HG02840 (cell line): ENCODE measurements around the gene NAA10.

Experiments
- ATAC-seq: cut with Tn5 transposase; IDR thresholded peaks from one replicate; pipeline ENCODE4 v1.9.1; 2021; ENCODE audit warnings: mild to moderate bottlenecking, moderate library complexity, moderate number of reproducible peaks; ENCODE audit not compliant: unreplicated experiment, low FRiP score

NAA10 gene

GRCh38 chrX:153885968-153886903 lies 48.6 kb downstream of the NAA10 start, which contains the start of gene L1CAM:
L1CAM (minus strand) TSS chrX:153886173; CDS start chrX:153875836, 10,337 bp downstream.
- no peak for ATAC-seq

DNA sequence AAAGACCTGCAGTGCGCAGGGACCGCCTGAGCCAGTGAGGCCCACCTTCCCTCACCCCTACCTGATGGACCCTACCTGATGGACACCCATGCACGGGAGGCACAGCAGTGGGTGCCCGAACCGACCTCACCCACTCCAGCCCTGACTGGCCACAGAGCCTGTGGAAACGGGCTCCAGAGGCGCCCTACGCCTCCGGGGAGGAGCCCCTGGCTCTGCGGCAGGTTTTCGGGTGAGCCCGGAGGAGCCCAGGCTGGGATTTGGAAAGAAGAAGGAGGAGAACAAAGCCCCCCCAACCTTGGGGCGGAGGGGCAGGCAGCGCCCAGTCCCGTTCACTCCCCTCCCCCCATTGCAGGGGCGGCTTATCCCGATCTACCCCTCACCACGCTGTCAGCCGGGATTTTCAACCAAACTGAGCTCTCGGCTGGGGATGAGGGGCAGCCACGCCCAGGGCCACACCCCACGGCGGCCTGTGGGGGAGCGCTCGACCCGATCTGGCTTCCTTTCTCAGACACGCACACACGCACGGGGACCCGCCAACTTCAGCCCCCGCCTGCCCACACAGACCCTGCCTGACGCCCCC lies 49.5 kb downstream of the NAA10 start:
- no peak for ATAC-seq

DNA sequence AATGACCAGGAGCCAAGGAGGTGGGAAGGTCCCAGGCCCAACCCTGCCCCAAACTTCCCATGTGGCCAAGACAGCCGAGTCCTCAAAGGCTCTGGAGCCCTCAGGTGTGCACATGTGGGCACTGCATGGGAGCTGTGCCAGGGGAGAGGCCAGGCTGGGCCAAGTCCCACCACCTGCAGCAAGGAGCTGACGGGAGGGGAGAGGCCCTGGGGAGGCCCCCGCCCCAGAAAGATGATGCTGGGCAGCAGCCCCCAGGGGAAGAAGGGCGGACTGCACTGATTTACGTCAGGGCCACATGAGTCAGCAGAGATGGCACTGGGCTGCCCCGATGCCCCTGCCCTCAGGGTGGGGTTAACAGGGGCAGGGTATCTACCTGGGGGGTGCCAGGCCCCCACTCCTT lies 50.2 kb downstream of the NAA10 start:
- no peak for ATAC-seq

DNA sequence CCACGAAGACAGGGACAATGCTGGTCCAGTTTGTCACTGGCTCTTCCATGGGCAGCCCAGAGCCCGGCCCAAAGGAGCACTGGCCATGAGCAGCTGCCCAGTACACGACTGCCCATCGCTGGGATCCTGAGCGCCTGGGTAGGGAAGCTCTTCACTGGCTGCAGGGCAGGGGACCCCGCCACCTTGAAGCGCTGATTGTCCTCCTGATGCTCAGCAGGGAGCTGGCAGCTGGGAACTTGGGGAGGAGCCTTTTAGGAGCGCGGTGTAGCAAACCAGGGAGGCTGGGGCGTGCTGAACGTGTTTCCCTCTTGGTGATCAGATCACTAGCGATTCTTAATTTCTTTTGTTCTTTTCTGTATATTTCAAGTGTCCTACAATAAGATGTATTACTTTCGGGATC lies 50.7 kb downstream of the NAA10 start:
- ATAC-seq: no peak

DNA sequence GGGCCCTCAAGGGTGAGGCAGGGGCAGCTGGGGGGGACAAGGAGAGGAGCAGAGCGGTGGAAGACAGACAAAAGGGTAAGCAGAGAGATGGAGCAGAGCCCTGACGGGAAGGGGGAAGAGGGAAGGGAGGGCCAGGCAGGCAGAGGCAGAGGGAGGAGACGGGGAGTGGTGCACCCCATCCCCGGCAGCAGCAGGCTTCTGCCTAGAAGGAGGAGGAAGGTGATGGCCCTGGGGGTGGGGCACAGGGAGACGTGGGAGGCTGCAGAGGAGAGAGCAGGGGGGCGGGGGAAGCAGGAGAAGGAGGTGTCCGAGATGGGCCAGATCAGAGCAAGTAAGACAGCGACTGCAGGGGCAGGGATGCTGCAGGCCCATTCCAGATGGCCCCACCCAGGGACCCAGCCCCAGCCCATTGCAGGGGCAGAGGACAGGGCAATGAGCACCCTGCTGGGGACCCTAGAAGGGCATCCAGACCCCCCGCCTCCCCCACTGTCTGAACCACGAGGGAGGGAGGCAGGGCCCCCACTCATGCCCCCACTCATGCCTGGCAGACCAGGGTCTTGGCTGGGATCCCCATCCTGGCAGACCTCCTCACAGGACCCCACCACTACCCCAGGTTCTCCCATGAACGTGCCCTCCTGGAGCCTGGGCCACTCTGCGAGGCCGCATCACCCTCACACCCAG lies 51.5 kb downstream of the NAA10 start:
- ATAC-seq: no peak

GRCh38 chrX:153882557-153882956 lies 52.3 kb downstream of the NAA10 start:
- ATAC-seq: no peak

- ATAC-seq: no peak
These were observed 52.7 kb downstream of the NAA10 start for GRCh38 chrX:153882086-153882498.

DNA sequence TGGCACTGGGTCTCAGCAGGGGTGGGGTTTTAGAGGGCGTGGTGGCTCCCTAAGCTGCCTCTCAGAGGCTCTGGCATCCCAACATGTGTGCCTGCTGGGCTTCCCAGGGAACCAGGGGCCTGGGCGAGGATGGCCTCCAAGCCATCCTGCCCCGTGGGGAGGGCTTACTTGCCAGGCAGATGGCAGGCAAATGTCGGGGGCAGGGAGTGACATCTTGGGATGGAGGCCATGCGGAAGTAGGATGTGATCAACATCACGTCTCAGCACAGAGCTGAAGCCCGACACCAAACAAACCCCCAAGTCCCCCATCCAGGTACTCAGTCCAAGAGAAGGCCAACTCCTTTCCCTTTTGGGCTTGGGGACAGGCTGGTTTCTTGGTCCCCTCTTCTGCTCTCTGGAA lies 53.6 kb downstream of the NAA10 start:
- no peak for ATAC-seq

- ATAC-seq: no peak
These were observed 54.4 kb downstream of the NAA10 start for GRCh38 chrX:153880440-153880815.

DNA sequence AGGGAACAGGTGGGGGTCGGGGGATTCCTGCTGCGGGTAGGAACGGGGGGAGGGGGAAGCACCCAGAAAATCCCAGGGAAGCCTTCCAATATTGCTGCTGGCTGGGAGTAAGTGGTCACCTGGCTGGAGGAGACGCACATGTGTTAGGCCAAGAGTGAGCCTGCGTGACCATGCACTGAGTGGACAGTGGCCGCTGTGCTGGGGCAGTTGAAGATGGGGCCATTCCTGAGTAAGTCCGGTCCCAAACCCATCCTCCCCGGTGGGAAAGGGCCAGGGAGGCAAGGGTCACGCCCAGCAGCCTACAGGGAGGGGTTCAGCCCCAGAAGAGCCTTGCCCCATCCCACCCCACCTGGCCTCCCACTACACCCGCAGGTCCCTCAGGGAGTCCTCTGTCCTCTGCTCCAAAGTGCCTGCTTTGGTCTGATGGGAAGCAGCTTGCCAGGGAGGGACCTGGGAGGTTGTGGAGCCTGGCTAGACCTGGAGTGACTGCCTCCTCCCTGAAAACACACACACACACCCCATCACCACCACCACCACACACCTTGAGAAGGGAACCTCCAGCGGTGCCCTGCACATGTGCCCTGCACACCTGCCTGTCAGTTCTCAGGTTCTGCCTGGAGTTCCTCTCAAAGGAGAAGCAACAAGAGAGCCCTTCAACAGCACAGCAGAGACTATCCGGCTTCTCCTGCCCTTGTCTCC lies 54.9 kb downstream of the NAA10 start:
- ATAC-seq: no peak
